RPMI8226 (cell line): ENCODE results near the gene TIMM21.
A peak's percentile ranks its signal among the peaks of the same experiment; 100 is the strongest.

ENCODE experiments used
- DNase-seq: peaks from one replicate; pipeline ENCODE4 v3.0.0-alpha.2; 2015

The TIMM21 gene

DNA sequence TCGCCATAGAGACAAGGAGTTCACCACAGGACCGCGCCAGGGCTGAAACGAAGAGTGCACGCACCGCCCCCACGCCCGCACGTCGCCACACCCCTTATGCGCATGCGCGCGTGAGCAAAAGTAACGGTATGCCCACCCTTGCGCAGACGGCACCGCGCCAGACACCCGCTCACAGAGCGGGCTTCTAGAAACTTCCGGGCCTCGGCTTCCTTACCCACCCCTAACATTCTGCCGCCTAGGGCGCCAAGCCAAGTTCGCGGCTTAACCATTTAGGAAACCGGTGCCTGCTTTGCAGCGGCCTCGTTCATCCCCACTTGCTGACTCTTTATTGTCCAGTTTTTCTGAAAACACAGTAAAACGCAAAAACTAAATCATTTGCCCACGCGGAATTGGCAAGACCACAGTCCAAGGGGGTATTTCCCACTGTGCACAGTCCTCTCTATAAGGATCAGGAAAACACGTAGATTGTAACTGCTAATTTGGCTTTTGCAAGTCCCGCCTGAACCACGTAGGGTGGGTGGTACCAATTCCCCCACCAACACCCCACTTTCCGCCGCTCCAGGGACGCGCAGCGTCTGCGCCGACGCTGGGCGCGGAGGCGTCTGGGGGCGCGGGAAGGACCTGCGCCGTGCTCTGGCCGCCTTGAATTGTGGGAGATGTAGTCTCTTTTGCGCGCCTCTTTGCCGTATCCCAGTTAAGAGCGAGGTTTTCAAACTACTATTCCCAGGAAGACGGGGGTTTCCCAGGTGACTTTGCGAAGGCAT lies at the start of gene TIMM21, which contains the start of gene FBXO15:
Gene TIMM21, plus strand, starts transcription at position 745 of the 764 bp plus-strand sequence. CDS start 286 bp downstream, outside the sequence.
Gene FBXO15, minus strand, starts transcription at position 56 of the 764 bp plus-strand sequence. Its CDS starts 49 bp downstream, at position 7.
- peak; percentile 99 for DNase-seq

GRCh38 chr18:74108460-74108859 lies 39.9 kb upstream of the TIMM21 start:
- no peak for DNase-seq

GRCh38 chr18:74110149-74110548 lies 38.2 kb upstream of the TIMM21 start:
- DNase-seq: no peak

DNA sequence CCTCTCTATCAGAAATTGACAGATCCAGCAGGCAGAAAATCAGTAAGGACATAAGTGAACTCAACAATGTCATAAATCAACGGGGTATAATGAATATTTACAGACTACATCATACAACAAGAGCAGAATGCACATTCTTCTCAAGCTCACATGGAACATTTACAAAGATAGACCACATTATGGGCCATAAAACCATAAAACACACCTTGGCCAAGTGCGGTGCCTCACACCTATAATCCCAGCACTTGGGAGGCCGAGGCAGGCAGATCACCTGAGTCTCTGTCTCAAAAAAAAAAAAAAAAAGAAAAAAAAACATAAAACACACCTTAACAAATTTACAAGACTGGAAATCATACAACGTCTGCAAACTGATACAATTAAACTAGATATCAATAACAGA lies 37.3 kb upstream of the TIMM21 start:
- no peak for DNase-seq

- DNase-seq: no peak
Measured at GRCh38 chr18:74113711-74114110, 34.6 kb upstream of the TIMM21 start.

- no peak for DNase-seq
Measured at GRCh38 chr18:74114116-74114515, 34.2 kb upstream of the TIMM21 start.

DNA sequence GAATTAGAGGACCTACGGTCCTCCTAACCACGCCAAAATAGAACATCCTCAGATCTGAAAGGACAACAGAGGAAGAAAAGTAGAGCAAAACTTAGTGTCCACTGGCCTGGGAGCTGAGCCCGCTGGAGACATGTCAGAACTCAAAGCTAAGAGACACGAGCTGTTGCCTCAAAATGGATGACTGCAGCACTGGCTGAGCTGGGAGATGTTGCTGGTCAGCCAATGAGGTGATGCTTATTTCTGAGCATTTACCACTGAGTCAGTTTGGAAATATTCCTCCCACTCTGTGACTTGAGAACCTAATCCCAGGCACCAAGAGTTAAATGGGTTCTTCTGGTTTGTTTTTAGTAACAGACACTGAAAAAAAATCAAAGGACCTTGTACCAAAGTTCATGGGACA lies 33.3 kb upstream of the TIMM21 start:
- no peak for DNase-seq

DNA sequence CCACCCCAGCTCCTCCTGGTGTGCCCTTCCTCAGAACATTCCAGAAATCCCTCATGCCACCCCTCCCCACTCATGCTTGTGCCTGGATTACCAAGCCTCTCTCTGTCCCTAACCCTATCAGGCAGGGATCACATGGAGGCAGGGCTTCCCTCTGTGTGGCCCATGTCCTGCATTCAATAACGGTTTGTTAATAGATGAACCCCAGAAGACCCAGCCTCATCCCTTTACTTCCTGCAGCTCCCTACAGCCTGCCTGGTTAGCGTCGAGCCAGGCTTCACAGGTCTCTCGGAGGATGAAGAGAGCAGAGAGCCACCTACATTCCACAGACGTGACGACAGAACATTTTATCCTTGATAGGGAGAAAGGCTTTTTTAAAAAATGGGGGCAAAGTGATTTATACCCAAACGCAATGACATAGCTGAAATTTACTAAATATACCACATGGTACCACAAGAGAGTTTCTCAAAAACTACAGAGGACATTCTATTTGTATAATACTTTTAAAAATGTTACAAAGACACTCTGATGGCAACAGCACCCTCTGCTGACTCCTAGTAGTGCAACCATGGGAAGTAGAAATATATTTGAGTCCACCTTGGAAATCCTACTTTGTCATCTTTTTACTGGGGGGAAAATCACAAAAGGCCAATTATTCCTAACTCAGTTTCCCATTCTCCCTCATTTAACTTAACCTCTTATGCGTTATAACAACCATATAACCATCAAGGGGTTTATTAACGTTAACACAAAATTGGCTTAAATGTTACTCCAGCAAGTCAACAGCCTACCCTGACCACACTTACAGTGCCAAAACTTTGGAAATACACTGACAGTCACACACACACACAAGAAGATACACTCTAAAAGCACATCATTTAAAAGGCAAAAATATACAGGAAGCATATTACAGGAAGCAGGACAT lies 31.4 kb upstream of the TIMM21 start:
- peak; percentile 47 for DNase-seq

- DNase-seq: no peak
Measured at GRCh38 chr18:74123200-74123599, 25.1 kb upstream of the TIMM21 start.

- no peak for DNase-seq
Measured at GRCh38 chr18:74124642-74125041, 23.7 kb upstream of the TIMM21 start.

- no peak for DNase-seq
Measured at GRCh38 chr18:74126684-74127655, 21.4 kb upstream of the TIMM21 start.

DNA sequence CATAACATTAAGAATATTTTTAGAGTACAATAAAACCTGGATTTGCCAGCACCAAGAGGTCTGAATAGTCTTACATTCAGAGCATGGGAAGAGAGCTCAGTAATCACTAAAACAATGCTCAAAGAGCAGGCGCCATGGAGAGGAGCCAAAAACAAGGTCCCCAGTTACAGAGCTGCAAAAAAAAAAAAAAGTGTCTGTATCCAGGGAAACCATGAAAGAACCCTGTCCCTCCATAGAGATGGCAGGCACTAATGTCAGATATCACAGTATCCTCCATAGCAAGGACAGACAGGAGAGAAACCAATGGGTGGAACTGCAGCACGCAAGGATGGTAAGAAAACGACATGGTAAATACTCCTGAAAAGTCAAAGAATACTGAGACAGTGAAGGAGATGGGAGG lies 20.2 kb upstream of the TIMM21 start:
- no peak for DNase-seq

GRCh38 chr18:74131124-74131523 lies 17.2 kb upstream of the TIMM21 start:
- DNase-seq: no peak

- DNase-seq: no peak
Measured at GRCh38 chr18:74132201-74132600, 16.1 kb upstream of the TIMM21 start.

DNA sequence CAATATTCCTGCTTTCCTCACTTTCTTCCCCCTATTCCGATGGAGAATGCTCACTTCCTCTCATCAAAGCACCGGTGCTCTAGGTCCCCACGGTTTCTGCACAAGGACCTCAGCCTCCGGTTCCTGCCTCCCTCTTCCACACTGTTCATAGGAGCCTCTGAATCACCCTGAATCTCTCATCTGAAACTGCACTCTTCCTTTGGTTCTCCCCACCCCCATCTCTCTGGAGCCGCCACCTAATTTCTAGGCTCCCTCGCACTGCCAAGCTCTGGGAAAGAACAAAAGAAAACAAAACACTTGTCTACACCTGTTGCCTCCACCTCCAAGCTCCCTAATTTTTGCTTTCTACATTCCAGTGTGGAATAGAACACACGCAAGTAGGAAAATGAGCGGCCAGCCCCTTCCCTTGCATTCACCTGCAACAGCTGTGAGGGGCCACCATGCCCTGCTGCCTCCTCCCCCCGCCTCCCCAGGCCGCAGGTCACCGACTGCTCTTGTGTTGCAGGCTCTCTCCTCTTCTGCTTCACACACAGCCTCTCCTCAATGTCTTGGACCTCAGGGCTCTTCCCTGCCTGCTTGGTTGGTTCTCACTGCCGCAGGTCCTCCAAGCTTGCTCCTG lies 10.3 kb upstream of the TIMM21 start:
- no peak for DNase-seq

- no peak for DNase-seq
Measured at GRCh38 chr18:74139411-74139810, 8.9 kb upstream of the TIMM21 start.

DNA sequence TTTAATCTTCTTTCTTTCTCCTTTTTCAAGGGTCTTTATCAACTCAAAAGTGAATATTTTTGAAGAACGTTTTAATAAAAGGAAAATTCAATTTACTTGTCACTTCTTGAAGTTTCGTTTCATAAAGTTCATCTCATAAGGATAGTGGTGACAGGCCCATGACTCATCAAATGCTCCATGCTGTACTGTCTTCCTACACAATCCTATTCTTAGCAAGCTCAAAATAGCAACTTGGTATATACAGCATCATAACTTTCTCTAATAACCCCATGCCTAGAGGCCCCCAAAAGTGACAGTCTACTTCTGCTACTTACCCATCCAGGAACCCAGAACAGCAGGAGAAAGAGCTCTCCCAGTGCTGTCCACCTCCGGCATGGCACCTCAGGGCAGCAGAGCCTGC lies 8.4 kb upstream of the TIMM21 start:
- DNase-seq: no peak

GRCh38 chr18:74140582-74140981 lies 7.7 kb upstream of the TIMM21 start:
- DNase-seq: no peak

- no peak for DNase-seq
Measured at GRCh38 chr18:74141667-74142066, 6.7 kb upstream of the TIMM21 start.

DNA sequence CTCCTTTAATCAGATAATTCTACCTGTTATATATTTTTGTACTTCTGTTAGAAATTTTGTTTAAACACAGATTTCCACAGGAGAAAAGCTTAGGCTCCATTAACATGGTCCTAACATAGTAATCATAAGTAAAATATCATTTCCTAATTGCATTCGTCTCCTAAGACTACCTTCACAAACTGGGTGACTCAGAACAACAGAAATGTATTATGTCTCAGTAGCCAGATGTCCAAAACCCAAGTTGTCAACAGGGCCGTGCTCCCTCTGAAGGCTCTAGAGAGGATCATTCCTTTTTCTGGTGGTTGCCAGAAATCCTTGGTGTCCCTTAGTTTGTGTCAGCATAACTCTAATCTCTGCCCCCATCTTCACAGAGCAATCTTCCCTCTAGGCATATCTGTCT lies 6.1 kb upstream of the TIMM21 start:
- no peak for DNase-seq

DNA sequence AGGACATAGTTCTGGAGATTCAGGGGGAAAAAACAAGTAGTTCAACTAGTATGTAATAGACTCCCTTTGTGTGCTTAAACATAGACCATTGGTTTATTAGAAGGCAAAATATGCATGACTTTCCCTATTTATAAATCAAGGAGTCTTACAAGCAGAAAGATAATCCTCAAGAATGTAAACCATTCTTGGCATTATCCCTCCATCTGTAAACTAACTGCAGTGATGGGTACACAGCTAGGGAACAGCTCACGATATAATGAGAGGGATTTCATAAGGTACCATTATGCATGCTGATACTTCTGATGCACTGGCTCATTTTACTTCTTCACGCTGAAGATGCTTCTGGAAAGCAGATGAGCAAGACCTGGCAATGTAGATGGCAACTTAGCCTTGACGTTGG lies 1.6 kb upstream of the TIMM21 start:
- DNase-seq: no peak

- DNase-seq: no peak
Measured at GRCh38 chr18:74147491-74147778, 888 bp upstream of the TIMM21 start.
